Activated CD4-positive, CD25-positive, alpha-beta regulatory T cell treated with anti-CD3 and anti-CD28 coated beads, Interleukin-2, amount 50 U/mL, for 72 hours (primary cell): ENCODE results near the gene GPR31.

Source experiments
- DNase-seq: peaks from one replicate; pipeline ENCODE4 v3.0.0; 2021

GPR31 gene

DNA sequence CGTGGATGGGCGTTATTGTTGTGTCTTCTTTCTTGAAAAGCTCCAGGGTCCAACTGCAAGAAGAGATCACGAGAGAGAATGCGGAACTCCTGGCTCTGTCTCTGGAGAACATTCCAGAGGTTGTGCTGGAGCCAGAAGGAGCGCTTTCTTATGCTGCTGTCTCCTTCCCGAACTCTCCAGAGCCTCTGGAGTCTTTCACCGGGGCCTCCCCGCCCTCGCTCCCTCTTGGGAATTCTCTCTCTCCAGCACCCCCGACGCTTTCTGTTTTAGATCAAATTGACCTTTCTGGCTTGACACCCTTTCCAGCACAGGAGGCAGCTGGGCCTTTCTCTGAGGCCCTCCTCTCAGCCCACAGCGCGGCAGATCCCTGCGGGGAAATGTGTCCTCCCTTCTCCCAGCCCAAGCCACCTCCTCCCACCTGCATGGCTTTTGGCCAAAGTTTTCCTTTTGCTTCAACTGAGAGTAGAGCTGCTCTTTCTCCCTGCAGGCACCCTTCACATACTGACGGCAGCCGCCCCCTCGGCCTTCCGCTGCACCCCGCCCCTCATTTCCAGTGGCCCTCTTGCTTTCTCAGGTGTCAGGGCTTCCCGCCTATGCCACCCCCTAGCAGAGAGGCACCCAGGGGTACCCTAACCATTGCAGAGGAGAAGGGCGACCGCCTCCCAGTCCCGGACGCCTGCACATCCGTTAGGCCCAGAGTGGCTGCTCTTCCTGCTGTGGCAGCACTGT, 41.5 kb downstream of the GPR31 start:
- DNase-seq = no peak

DNA sequence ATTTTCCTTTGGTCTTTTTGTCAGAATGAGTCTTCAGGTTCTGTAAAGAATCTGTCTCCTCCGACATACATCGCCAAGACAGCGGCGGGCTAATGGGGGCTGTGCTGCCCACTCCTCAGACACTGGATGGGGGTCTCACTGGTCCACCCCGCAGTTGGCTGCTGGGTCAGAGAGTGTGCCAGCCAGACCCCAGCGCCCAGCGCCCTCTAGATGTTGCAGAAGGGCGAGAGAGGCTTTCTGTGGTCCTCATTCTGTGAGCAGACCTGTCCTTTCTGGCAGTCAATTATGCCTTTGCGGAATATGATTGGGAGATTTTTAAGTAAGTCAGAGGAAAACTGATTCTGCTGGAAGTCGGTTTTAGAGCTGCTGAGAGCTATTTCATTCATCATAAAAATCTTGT, 42.7 kb downstream of the GPR31 start:
- no peak for DNase-seq

DNA sequence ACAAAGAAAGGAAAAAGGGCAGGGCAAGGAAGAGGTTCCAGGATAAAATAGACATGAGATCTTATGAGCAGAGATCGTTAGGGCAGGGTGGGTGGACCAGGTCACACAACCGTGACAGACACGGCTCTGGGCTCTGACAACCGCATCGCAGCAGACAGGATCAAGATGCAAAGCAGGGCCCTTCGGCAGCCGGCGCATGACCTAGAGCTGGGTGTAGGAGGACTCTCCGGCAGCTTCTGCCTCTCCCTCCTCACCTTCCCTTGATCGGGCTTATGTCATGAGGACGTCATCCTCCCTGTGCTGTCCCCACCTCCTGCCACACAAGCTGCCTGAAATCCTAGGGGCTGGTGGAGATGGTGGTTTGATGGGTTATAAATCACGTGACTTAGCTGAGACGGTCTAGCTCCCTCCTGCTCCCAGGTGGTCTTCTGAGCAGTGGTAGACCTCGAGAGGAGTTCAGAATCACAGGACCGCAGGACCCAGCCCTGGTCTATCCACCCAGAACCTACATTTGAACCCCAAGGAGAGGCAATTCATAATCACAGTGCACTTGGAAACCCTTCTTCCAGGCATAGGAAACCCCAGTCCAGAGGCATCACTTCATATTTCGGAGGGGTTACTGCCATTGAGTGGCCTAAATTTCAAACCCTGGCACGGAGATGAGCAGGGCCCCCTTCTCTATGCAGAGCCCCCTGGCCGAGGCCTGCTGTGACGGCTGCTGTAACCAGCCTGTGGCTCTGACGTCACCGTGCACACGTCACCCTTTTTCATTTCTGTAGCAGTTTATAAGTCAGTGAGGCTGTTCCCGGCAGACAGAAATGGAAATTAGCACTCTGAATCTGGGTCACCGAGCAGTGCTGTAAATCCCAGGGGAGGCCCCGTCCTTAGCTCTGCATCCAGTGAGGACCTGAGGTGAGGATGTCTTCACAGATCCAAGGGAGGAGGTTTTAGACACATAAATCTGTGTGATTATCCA, 43.6 kb downstream of the GPR31 start:
- no peak for DNase-seq

DNA sequence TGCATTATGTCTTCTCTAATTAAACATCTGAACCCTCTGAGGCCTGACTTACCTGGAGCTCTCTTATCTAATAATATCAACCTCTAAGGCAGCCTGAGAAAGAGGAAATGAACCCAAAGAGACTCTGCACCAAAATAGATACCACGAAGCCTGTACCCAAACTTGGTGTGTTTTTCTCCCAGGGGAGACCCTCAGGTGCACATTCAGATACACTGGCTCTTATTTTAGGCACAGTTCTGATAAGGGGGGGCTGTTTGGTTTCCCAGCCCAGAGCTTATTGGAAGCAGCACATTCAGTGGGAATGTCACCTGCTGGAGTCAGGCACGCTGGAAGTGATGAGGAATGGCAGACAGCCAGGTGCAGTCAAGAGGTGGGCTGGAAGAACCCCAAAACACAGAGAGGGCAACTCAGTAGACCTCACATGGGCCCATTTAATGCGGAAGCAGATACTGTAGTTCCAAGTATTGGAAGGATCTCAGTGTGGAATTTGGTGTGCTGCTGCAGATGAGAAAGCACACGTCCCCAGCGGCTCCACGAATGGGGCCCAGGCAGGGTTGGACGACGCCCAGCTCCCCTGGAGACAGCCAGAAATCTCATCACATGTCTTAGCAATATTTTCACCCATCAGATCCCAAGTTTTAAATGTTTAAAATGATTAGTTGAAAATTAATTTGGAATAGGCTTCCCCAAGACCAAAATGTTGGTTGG, 44.6 kb downstream of the GPR31 start:
- no peak for DNase-seq

DNA sequence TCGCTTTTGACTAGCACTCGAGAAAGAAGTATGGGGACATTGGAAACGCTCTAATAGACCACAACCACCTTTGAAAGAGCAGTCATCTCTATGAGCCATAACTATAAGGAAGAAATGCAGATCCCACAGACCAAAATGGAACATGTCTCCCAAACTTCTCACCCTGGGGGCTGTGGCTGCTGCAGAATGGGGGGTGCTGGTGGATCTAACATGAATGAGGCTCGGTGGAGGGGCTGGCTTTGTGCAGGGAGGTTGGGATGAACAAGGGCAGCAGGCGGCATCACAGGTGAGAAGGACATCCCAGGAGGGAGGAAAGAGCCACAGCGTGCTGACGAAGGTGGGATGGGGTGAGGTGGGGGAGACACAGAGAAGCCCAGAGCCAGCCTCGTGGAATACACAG, 45.4 kb downstream of the GPR31 start:
- DNase-seq = no peak

DNA sequence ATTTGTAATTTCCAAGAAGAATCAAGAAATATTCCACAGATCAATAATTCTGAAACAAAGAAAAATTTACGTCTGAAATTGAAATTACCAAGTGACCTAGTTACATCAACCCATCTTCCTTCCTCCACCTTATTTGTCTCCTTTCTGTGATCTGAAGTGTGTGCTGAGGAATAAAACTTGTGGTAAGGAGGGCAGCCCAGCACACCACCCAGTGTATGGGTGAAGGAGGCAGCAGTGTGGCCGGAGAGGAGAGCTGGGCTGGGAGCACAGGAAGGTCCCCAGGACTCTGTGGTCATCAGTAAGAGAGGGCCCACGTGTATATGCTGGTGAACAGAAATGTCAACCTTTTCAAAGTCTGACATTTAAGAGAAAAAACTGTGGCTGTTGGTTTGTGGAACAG, 46.2 kb downstream of the GPR31 start:
- no peak for DNase-seq

DNA sequence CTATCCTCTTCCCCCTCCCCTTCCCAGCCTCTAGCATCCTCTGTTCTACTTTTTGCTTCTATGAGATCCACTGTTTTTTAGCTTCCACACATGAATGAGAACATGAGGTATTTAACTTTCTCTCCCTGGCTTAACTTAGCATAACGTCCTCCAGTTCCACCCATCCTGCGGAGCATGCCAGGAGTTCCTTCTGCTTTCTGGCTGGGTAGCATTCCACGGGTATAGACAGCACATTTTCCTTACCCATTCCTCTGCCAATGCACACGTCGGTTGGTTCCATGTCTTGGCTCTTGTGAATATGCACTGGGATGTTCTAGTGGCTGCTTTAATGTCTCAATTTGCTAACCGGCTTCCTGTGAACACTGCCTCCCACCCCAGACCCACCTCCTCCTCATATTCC, 48.1 kb downstream of the GPR31 start:
- DNase-seq = no peak

DNA sequence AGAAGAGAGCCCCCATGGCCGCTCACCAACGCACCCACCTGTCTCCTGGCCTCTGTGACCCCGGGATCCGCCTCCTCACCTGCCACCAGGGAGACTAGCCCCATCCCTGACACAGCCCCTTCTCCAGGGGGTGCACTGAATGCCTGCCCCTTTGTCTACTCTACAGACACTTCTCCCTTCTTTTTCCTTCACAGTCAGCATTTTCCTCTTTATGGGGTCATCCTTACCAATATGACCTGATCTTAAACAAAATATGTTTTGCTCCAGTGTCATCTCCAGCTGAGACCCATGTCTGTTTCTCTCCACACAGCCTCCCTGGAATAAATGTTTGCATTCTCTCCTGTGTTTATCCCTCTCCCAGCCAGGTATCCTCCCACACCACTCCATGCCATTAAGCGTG, 49.5 kb downstream of the GPR31 start:
- no peak for DNase-seq

DNA sequence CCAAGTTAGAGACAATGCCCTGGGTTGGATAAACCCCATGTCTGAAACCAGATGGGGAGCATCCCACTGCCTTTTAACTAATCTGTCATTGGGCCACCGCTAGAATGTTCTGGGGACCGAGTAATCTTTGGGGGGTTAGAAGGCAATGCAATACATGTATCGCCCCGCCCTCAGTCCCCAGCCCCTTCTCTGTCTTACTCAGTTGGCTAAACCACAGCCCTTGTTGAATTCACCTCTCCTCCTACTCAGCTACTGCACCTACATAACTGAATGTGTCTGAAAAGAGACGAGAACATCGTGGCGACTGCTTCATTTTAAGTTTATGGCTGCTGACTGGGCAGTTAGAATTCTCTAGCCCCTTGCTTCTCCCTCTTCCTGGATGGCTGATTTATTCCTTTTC, 50.0 kb downstream of the GPR31 start:
- no peak for DNase-seq

DNA sequence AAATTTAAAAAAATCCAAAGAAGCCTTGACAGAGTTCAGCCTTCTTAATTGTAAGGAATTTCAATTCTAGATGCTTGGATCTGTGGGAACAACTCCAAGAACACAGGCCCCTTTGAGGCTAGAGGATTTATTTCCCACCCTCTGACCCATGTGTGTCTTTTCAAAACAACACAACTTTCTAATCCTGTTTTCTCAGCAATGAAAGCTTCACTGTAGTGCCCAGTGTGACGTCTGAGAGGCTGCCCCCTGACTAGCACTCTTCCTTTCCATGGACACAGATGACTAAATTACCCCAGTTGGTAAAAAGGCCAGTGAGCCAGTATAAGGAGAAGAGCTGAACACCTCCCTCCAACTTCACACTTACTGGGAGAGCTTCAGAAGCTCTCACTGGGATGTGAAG, 51.4 kb downstream of the GPR31 start:
- DNase-seq = no peak
